ENCODE data around the gene PIP.
"Not testable (repeated sequence)": the region's sequence is repeated elsewhere in the genome, so short reads cannot be mapped to it uniquely, and the experiment has no call there.

DNA sequence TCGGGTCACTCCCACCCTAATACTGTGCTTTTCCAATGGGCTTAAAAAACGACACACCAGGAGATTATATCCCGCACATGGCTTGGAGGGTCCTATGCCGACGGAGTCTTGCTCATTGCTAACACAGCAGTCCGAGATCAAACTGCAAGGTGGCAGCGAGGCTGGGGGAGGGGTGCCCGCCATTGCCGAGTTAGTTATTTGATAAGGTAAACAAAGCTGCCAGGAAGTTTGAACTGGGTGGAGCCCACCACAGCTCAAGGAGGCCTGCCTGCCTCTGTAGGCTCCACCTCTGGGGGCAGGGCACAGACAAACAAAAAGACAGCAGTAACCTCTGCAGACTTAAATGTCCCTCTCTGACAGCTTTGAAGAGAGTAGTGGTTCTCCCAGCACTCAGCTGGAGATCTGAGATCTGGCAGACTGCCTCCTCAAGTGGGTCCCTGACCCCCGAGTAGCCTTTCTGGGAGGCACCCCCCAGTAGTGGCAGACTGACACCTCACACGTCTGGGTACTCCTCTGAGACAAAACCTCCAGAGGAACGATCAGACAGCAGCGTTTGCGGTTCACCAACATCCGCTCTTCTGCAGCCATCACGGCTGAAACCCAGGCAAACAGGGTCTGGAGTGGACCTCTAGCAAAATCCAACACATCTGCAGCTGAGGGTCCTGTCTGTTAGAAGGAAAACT lies 43.2 kb upstream of the PIP start:
- TF ChIP-seq, protein P1, sequence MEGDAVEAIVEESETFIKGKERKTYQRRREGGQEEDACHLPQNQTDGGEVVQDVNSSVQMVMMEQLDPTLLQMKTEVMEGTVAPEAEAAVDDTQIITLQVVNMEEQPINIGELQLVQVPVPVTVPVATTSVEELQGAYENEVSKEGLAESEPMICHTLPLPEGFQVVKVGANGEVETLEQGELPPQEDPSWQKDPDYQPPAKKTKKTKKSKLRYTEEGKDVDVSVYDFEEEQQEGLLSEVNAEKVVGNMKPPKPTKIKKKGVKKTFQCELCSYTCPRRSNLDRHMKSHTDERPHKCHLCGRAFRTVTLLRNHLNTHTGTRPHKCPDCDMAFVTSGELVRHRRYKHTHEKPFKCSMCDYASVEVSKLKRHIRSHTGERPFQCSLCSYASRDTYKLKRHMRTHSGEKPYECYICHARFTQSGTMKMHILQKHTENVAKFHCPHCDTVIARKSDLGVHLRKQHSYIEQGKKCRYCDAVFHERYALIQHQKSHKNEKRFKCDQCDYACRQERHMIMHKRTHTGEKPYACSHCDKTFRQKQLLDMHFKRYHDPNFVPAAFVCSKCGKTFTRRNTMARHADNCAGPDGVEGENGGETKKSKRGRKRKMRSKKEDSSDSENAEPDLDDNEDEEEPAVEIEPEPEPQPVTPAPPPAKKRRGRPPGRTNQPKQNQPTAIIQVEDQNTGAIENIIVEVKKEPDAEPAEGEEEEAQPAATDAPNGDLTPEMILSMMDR (IDR thresholded peaks at IDR 0.05; ENCODE audit: low read depth, low read length) = not testable (repeated sequence)
- TF ChIP-seq EZH2phosphoT487 (IDR thresholded peaks at IDR 0.05; ENCODE audit: low read depth) = not testable (repeated sequence)
